Measurements from ENCODE around the gene TEF. TPM values are rescaled to one million over a fixed set of nuclear protein-coding genes. Genes with fewer than 3 reads are reported as not detected.

Gene TEF
- total RNA-seq, 1 experiment from 2014 or later = 12.0 TPM

GRCh38 chr22:41447435-41448188 lies 65.9 kb downstream of the TEF start (continued):
- TF ChIP-seq ARID4B (CRISPR knock-in tag; IDR thresholded peaks at IDR 0.05; ENCODE audit: borderline replicate concordance) = 0 out of 2 replicates have a peak, but pooled peaks have one; percentile 71

- peak; percentile 74 for ATAC-seq
- peak; percentile 29; the same call in 1 of the 2 replicates for TF ChIP-seq GABPB1 (CRISPR knock-in tag; IDR thresholded peaks at IDR 0.05)
- no peak for TF ChIP-seq ATF1 (CRISPR knock-in tag; IDR thresholded peaks at IDR 0.05)
- TF ChIP-seq MYBL2 (CRISPR knock-in tag; IDR thresholded peaks at IDR 0.05) = 0 out of 2 replicates have a peak, but pooled peaks have one; percentile 16
- TF ChIP-seq USF1 (CRISPR knock-in tag; IDR thresholded peaks at IDR 0.05) = no peak
- TF ChIP-seq FOXP1 (CRISPR knock-in tag; IDR thresholded peaks at IDR 0.05; ENCODE audit: borderline replicate concordance) = peak; percentile 32; the same call in 1 of the 2 replicates
- TF ChIP-seq ETV6 (CRISPR knock-in tag; IDR thresholded peaks at IDR 0.05) = 0 out of 2 replicates have a peak, but pooled peaks have one; percentile 84
- no peak for TF ChIP-seq ZNF121 (CRISPR knock-in tag; IDR thresholded peaks at IDR 0.05)
- TF ChIP-seq ZNF281 (CRISPR knock-in tag; IDR thresholded peaks at IDR 0.05) = 0 out of 2 replicates have a peak, but pooled peaks have one; percentile 72
- TF ChIP-seq TP53 (CRISPR knock-in tag; IDR thresholded peaks at IDR 0.05) = no peak
- TF ChIP-seq IRF1 (CRISPR knock-in tag; IDR thresholded peaks at IDR 0.05) = 0 out of 2 replicates have a peak, but pooled peaks have one; percentile 43
- no peak for TF ChIP-seq OVOL2 (CRISPR knock-in tag; IDR thresholded peaks at IDR 0.05; ENCODE audit: borderline replicate concordance)
- TF ChIP-seq SMAD3 (CRISPR knock-in tag; IDR thresholded peaks at IDR 0.05; ENCODE audit: borderline replicate concordance) = no peak
- TF ChIP-seq GRHL2 (CRISPR knock-in tag; IDR thresholded peaks at IDR 0.05; ENCODE audit: insufficient replicate concordance, severe bottlenecking) = no peak
- no peak for TF ChIP-seq ARID4B (CRISPR knock-in tag; IDR thresholded peaks at IDR 0.05; ENCODE audit: borderline replicate concordance)
- no peak for TF ChIP-seq NFATC4 (CRISPR knock-in tag; IDR thresholded peaks at IDR 0.05)
- no peak for TF ChIP-seq ERG (CRISPR knock-in tag; IDR thresholded peaks at IDR 0.05)
- no peak for TF ChIP-seq SOX15 (CRISPR knock-in tag; IDR thresholded peaks at IDR 0.05)
These were observed 66.6 kb downstream of the TEF start for GRCh38 chr22:41448189-41448808.

More at GRCh38 chr22:41448189-41448808, 66.6 kb downstream of the TEF start:
- CTCF ChIA-PET = interaction anchor here (0.6 to 2.0 kb wide), 10 partner anchors 11 to 219 kb away, joined by 3 to 15 read pairs (median 4); partner anchors contain the start of genes ACO2, PHF5A and TEF
- Mint-ChIP-seq H3K27me3 (ENCODE audit: low read depth) (no peaks in the 10 kb centered on the region), H3K4me3 (peak overlapping the region; percentile 96), H3K27ac (peak overlapping the region; percentile 99), H3K36me3 (peaks cover 15% of the 10 kb centered on the region), H3K4me1 (peaks cover 13% of the 10 kb centered on the region), H3K9me3 (no peaks in the 10 kb centered on the region)
- DNase-seq (ENCODE audit: low spot score) = peak; percentile 94
- POLR2A ChIA-PET = interaction anchor here (0.6 to 1.8 kb wide), 11 partner anchors 9 to 996 kb away, joined by 3 to 22 read pairs (median 5); partner anchors contain the start of genes ACO2, PHF5A and TEF

All from WTC11 (cell line).